HEK293 (cell line): Measurements from ENCODE around the gene C5orf46.
"Not testable (repeated sequence)": the region's sequence is repeated elsewhere in the genome, so short reads cannot be mapped to it uniquely, and the experiment has no call there.

Source experiments
- CTCF ChIP-seq: fragments of 450-650 bp; formaldehyde crosslinking; IDR thresholded peaks from 2 replicates; pipeline ENCODE4 v1.5.1; 2016; ENCODE audit warnings: missing biosample characterization, missing genetic modification characterization
- SCRT1 ChIP-seq: fragments of 450-650 bp; formaldehyde crosslinking; IDR thresholded peaks from 2 replicates; pipeline ENCODE4 v1.5.1; 2016; ENCODE audit warnings: missing biosample characterization, missing genetic modification characterization, borderline replicate concordance
- TCF7L2 ChIP-seq: IDR thresholded peaks from 2 replicates; pipeline ENCODE4 v1.6.1; 2011; ENCODE audit warnings: low read depth, mild to moderate bottlenecking, inconsistent platforms, low read length, moderate library complexity, borderline replicate concordance
- ZNF670 ChIP-seq: fragments of 450-650 bp; formaldehyde crosslinking; IDR thresholded peaks from 2 replicates; pipeline ENCODE4 v1.5.1; 2016; ENCODE audit warnings: missing biosample characterization, missing genetic modification characterization, low read depth
- ZNF707 ChIP-seq: fragments of 450-650 bp; formaldehyde crosslinking; IDR thresholded peaks from 2 replicates; pipeline ENCODE4 v1.5.1; 2016; ENCODE audit warnings: missing biosample characterization, missing genetic modification characterization

- TF ChIP-seq ZNF670; SCRT1 (tag by site-specific recombination); ZNF707 (tag by site-specific recombination); CTCF (tag by site-specific recombination); TCF7L2: not testable (repeated sequence)
These were observed 32.0 kb downstream of the C5orf46 start for GRCh38 chr5:147874118-147874875.
